ENCODE data around the gene MYH7.

Gene MYH7

DNA sequence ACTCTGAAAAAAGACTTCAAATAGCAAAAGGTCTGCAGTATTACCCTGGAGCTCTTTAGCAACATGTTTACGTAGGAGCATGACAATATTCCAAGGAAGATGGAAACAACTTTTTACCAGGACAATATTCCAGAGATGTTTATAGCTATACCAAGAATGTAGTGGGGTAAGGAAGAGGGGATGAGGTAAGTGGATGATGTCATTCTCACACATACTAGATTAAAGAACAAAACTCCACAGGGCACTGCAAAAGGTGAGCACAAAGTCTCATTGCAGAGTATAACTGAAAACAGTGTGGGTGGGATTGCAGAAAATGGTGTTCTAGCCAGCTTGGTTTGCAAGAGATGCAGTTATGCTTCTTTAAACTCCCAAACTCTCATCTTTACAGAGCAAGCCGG lies 50.2 kb downstream of the MYH7 start (continued):
- TF ChIP-seq ZNF112 (tag by site-specific recombination; IDR thresholded peaks at IDR 0.05), result no peak
- TF ChIP-seq, protein P1, sequence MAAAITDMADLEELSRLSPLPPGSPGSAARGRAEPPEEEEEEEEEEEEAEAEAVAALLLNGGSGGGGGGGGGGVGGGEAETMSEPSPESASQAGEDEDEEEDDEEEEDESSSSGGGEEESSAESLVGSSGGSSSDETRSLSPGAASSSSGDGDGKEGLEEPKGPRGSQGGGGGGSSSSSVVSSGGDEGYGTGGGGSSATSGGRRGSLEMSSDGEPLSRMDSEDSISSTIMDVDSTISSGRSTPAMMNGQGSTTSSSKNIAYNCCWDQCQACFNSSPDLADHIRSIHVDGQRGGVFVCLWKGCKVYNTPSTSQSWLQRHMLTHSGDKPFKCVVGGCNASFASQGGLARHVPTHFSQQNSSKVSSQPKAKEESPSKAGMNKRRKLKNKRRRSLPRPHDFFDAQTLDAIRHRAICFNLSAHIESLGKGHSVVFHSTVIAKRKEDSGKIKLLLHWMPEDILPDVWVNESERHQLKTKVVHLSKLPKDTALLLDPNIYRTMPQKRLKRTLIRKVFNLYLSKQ (tag by site-specific recombination; IDR thresholded peaks at IDR 0.05; ENCODE audit: borderline replicate concordance), result no peak
- TF ChIP-seq, protein P2, sequence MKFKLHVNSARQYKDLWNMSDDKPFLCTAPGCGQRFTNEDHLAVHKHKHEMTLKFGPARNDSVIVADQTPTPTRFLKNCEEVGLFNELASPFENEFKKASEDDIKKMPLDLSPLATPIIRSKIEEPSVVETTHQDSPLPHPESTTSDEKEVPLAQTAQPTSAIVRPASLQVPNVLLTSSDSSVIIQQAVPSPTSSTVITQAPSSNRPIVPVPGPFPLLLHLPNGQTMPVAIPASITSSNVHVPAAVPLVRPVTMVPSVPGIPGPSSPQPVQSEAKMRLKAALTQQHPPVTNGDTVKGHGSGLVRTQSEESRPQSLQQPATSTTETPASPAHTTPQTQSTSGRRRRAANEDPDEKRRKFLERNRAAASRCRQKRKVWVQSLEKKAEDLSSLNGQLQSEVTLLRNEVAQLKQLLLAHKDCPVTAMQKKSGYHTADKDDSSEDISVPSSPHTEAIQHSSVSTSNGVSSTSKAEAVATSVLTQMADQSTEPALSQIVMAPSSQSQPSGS (tag by site-specific recombination; IDR thresholded peaks at IDR 0.05; ENCODE audit: low read depth), result peak; percentile 91

DNA sequence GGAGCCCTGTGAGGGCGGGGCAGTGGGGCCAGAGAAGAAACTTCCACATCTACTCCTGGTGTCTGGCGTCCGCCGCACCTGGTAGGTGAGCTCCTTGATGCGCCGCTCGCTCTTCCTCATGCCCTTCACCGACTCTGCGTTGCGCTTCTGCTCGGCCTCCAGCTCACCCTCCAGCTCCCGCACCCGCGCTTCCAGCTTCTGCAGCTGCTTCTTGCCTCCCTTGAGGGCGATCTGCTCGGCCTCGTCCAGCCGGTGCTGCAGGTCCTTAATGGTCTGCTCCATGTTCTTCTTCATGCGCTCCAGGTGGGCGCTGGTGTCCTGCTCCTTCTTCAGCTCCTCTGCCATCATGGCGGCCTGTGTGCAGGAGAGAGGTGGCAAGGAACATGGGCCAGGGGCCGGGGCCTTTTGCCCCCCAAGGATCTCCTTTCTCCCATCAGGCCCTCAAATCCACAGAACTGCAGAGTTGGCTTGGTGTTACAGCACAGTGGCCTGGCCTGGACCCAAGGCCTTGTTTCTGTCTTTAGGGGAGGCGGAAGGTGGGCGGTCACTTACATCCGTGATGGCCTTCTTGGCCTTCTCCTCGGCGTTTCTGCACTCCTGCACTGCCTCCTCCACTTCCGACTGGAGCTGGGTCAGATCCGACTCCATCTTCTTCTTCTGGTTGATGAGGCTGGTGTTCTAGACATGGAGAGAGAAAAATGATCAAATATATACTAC lies 50.9 kb downstream of the MYH7 start:
- H3K9me3 ChIP-seq (ENCODE audit: control insufficient read depth, insufficient read depth, low read depth, low read length), result no peaks in the 10 kb centered on the region
- no peak overlapping the region for H3K27ac ChIP-seq (ENCODE audit: extremely low read depth, low read depth, low read length)
- H3K4me1 ChIP-seq (ENCODE audit: control insufficient read depth, insufficient read depth, low read length), result no peaks in the 10 kb centered on the region
- ChIA-PET POLR2A (no interaction called here), CTCF (interaction anchor here (0.5 to 1.2 kb wide), 3 partner anchors 82 to 263 kb away, joined by 3 read pairs; no protein-coding TSS in a partner anchor)
- TF ChIP-seq ZNF529 (tag by site-specific recombination; IDR thresholded peaks at IDR 0.05; ENCODE audit: insufficient replicate concordance) (no peak), ZNF654 (tag by site-specific recombination; IDR thresholded peaks at IDR 0.05; ENCODE audit: low read depth) (no peak), SALL2 (tag by site-specific recombination; IDR thresholded peaks at IDR 0.05; ENCODE audit: borderline replicate concordance) (no peak), ZNF560 (tag by site-specific recombination; IDR thresholded peaks at IDR 0.05; ENCODE audit: borderline replicate concordance) (no peak), ZNF138 (tag by site-specific recombination; IDR thresholded peaks at IDR 0.05; ENCODE audit: borderline replicate concordance) (no peak), SCRT1 (tag by site-specific recombination; IDR thresholded peaks at IDR 0.05; ENCODE audit: borderline replicate concordance) (no peak), ZNF521 (tag by site-specific recombination; IDR thresholded peaks at IDR 0.05) (no peak), ZNF140 (tag by site-specific recombination; IDR thresholded peaks at IDR 0.05) (no peak), ZNF776 (tag by site-specific recombination; IDR thresholded peaks at IDR 0.05; ENCODE audit: borderline replicate concordance) (no peak), KLF7 (tag by site-specific recombination; IDR thresholded peaks at IDR 0.05; ENCODE audit: borderline replicate concordance) (no peak), SP2 (tag by site-specific recombination; IDR thresholded peaks at IDR 0.05) (no peak), ZSCAN23 (tag by site-specific recombination; IDR thresholded peaks at IDR 0.05) (no peak), ZNF626 (tag by site-specific recombination; IDR thresholded peaks at IDR 0.05) (no peak), ZNF670 (tag by site-specific recombination; IDR thresholded peaks at IDR 0.05; ENCODE audit: low read depth) (no peak)
- TF ChIP-seq, protein P3, sequence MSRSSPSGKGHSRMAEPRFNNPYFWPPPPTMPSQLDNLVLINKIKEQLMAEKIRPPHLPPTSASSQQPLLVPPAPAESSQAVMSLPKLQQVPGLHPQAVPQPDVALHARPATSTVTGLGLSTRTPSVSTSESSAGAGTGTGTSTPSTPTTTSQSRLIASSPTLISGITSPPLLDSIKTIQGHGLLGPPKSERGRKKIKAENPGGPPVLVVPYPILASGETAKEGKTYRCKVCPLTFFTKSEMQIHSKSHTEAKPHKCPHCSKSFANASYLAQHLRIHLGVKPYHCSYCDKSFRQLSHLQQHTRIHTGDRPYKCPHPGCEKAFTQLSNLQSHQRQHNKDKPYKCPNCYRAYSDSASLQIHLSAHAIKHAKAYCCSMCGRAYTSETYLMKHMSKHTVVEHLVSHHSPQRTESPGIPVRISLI (tag by site-specific recombination; IDR thresholded peaks at IDR 0.05), result no peak
- TF ChIP-seq, protein P4, sequence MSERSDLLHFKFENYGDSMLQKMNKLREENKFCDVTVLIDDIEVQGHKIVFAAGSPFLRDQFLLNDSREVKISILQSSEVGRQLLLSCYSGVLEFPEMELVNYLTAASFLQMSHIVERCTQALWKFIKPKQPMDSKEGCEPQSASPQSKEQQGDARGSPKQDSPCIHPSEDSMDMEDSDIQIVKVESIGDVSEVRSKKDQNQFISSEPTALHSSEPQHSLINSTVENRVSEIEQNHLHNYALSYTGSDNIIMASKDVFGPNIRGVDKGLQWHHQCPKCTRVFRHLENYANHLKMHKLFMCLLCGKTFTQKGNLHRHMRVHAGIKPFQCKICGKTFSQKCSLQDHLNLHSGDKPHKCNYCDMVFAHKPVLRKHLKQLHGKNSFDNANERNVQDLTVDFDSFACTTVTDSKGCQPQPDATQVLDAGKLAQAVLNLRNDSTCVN (tag by site-specific recombination; optimal IDR thresholded peaks at IDR 0.05), result no peak
- TF ChIP-seq, protein P5, sequence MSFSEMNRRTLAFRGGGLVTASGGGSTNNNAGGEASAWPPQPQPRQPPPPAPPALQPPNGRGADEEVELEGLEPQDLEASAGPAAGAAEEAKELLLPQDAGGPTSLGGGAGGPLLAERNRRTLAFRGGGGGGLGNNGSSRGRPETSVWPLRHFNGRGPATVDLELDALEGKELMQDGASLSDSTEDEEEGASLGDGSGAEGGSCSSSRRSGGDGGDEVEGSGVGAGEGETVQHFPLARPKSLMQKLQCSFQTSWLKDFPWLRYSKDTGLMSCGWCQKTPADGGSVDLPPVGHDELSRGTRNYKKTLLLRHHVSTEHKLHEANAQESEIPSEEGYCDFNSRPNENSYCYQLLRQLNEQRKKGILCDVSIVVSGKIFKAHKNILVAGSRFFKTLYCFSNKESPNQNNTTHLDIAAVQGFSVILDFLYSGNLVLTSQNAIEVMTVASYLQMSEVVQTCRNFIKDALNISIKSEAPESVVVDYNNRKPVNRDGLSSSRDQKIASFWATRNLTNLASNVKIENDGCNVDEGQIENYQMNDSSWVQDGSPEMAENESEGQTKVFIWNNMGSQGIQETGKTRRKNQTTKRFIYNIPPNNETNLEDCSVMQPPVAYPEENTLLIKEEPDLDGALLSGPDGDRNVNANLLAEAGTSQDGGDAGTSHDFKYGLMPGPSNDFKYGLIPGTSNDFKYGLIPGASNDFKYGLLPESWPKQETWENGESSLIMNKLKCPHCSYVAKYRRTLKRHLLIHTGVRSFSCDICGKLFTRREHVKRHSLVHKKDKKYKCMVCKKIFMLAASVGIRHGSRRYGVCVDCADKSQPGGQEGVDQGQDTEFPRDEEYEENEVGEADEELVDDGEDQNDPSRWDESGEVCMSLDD (tag by site-specific recombination; IDR thresholded peaks at IDR 0.05), result no peak
- no peak overlapping the region for H3K4me3 ChIP-seq (ENCODE audit: low read depth, low read length)
- H3K36me3 ChIP-seq (ENCODE audit: control insufficient read depth in 2 of 2, insufficient read depth in 1 of 2, low read length in 2 of 2), result no peaks in the 10 kb centered on the region

All from HEK293 (cell line).